GM12878 (cell line): ENCODE results near the gene GPR78. TPM values are rescaled to one million over a fixed set of nuclear protein-coding genes. Genes with fewer than 3 reads are reported as not detected.

Experiments used
- ATAC-seq: fragments of 200-7000 bp; cut with Tn5 transposase; 3 replicates; pipeline ENCODE4 v1.9.1; 2020; ENCODE audit warnings: mild to moderate bottlenecking, moderate library complexity
- BruUV-seq: library from RNA; stranded (reverse); fragments of 400-500 nt; replicated peaks from 2 replicates; lab custom pipeline; 2021; lab: Mats Ljungman, UMichigan
- CTCF ChIA-PET: fragments of 300-600 bp; sonication (Branson Sonifier 250); formaldehyde crosslinking; extraction: SDS; loops from one replicate; lab custom pipeline; 2021; ENCODE audit warnings: inconsistent platforms; lab: Yijun Ruan, JAX
- POLR2A ChIA-PET: fragments of 350-600 bp; formaldehyde crosslinking; extraction: SDS; loops from one replicate; lab custom pipeline; 2021; ENCODE audit warnings: inconsistent platforms; lab: Charles Lee
- RAD21 ChIA-PET: fragments of 300-600 bp; sonication (Branson Sonifier 250); formaldehyde crosslinking; loops from one replicate; lab custom pipeline; 2023; ENCODE audit warnings: antibody characterized with exemption; ENCODE audit not compliant: unreplicated experiment; lab: Charles Lee
- SMC1A ChIA-PET: fragments of 300-600 bp; sonication (Branson Sonifier 250); formaldehyde crosslinking; loops from one replicate; lab custom pipeline; 2023; ENCODE audit not compliant: unreplicated experiment, uncharacterized antibody; lab: Charles Lee
- DNase-seq: peaks from one replicate; pipeline ENCODE4 v3.0.0-alpha.2; 2011; ENCODE audit warnings: low read depth, low spot score
- FAIRE-seq: peaks from 3 replicates; lab custom pipeline; 2011; peaks lifted over from hg19 to GRCh38; lab: Jason Lieb, UNC
- H2AFZ ChIP-seq: 2 replicates; pipeline ENCODE4 v1.6.0; 2011; ENCODE audit warnings: low read depth, low read length, control low read depth; ENCODE audit not compliant: control insufficient read depth
- H3K27ac ChIP-seq: 2 replicates; pipeline ENCODE4 v1.5.1; 2011; ENCODE audit warnings: control low read depth; ENCODE audit not compliant: control insufficient read depth, insufficient read depth
- H3K27me3 ChIP-seq, 2 experiments: replicated peaks in 1 of 2; 2 replicates each; pipeline versions ENCODE4 v1.6.0 to v1.6.1; 2011; ENCODE audit warnings: low read length in 1 of 2; ENCODE audit not compliant: control insufficient read depth in 2 of 2, insufficient read depth in 2 of 2
- H3K36me3 ChIP-seq, 2 experiments: 2 replicates each; pipeline ENCODE4 v1.5.1; 2011; ENCODE audit warnings: low read length in 1 of 2; ENCODE audit not compliant: control insufficient read depth in 2 of 2, insufficient read depth in 2 of 2
- H3K4me1 ChIP-seq: 2 replicates; pipeline ENCODE4 v1.6.1; 2011; ENCODE audit warnings: mild to moderate bottlenecking, low read length, moderate library complexity, mixed read lengths; ENCODE audit not compliant: control insufficient read depth, insufficient read depth
- H3K4me2 ChIP-seq: 2 replicates; pipeline ENCODE4 v1.6.0; 2011; ENCODE audit warnings: control low read depth; ENCODE audit not compliant: control insufficient read depth, insufficient read depth
- H3K4me3 ChIP-seq: fragments of 200-600 bp; sonication (generic); 2 replicates; pipeline ENCODE4 v1.5.1; 2016
- H3K79me2 ChIP-seq: 2 replicates; pipeline ENCODE4 v1.6.0; 2011; ENCODE audit warnings: low read length; ENCODE audit not compliant: control insufficient read depth, insufficient read depth
- H3K9ac ChIP-seq: 2 replicates; pipeline ENCODE4 v1.8.0; 2011; ENCODE audit warnings: low read length, control low read depth, mixed read lengths; ENCODE audit not compliant: control insufficient read depth, insufficient read depth
- H3K9me3 ChIP-seq: replicated peaks from 3 replicates; pipeline ENCODE4 v1.5.1; 2011; ENCODE audit warnings: mild to moderate bottlenecking, low read length; ENCODE audit not compliant: control insufficient read depth, insufficient read depth
- H4K20me1 ChIP-seq: 2 replicates; pipeline ENCODE4 v1.6.0; 2011; ENCODE audit not compliant: control insufficient read depth, insufficient read depth
- EED ChIP-seq: sonication (generic); IDR thresholded peaks from 2 replicates; pipeline ENCODE4 v1.6.1; 2016; ENCODE audit warnings: antibody characterized with exemption, low read depth
- GABPA ChIP-seq: IDR thresholded peaks from 2 replicates; pipeline ENCODE4 v1.6.1; 2014; ENCODE audit warnings: antibody characterized with exemption, low read depth, mild to moderate bottlenecking, inconsistent platforms
- HDGF ChIP-seq: fragments of 450-650 bp; IDR thresholded peaks from 2 replicates; pipeline ENCODE4 v1.6.1; 2016; ENCODE audit warnings: antibody characterized with exemption
- KLF5 ChIP-seq: fragments of 450-650 bp; IDR thresholded peaks from 2 replicates; pipeline ENCODE4 v1.6.1; 2014; ENCODE audit warnings: mild to moderate bottlenecking; ENCODE audit not compliant: partially characterized antibody
- MYC ChIP-seq: IDR thresholded peaks from 2 replicates; pipeline ENCODE4 v1.6.1; 2011; ENCODE audit warnings: mild to moderate bottlenecking, low read length, moderate library complexity, inconsistent platforms; ENCODE audit not compliant: insufficient read depth, insufficient replicate concordance, insufficient read length, severe bottlenecking
- NFXL1 ChIP-seq: fragments of 450-650 bp; IDR thresholded peaks from 2 replicates; pipeline ENCODE4 v1.6.1; 2017; ENCODE audit warnings: antibody characterized with exemption, mild to moderate bottlenecking, borderline replicate concordance
- NRF1 ChIP-seq: conservative IDR thresholded peaks from 2 replicates; pipeline ENCODE4 v1.6.1; 2011; ENCODE audit warnings: mild to moderate bottlenecking, low read depth, low read length, improper control_type of control experiment
- POLR2AphosphoS2 ChIP-seq: IDR thresholded peaks from 2 replicates; pipeline ENCODE4 v1.6.1; 2011; ENCODE audit warnings: low read depth, mild to moderate bottlenecking, low read length, improper control_type of control experiment, moderate library complexity
- SMC3 ChIP-seq: IDR thresholded peaks from 2 replicates; pipeline ENCODE4 v1.6.1; 2011; ENCODE audit warnings: low read length, improper control_type of control experiment, borderline replicate concordance
- SREBF2 ChIP-seq: IDR thresholded peaks from 2 replicates; pipeline ENCODE4 v1.6.1; 2012; ENCODE audit warnings: mild to moderate bottlenecking, low read length
- STAT1 ChIP-seq: fragments of 450-650 bp; conservative IDR thresholded peaks from 2 replicates; pipeline ENCODE4 v1.6.1; 2014; ENCODE audit warnings: antibody characterized with exemption, mild to moderate bottlenecking
- SUZ12 ChIP-seq: fragments of 200-600 bp; sonication (generic); IDR thresholded peaks from one replicate; pipeline ENCODE4 v1.6.1; 2018; ENCODE audit warnings: antibody characterized with exemption, mild to moderate bottlenecking; ENCODE audit not compliant: unreplicated experiment
- ZBED1 ChIP-seq: IDR thresholded peaks from 2 replicates; pipeline ENCODE4 v1.6.1; 2016; ENCODE audit warnings: borderline replicate concordance
- WGBS: methylation state at CpG from one replicate; pipeline ENCODE4 v1.1.6; 2016; ENCODE audit warnings: low lambda C conversion rate; ENCODE audit not compliant: insufficient replicate concordance, insufficient coverage; ENCODE audit errors: missing lambda C conversion rate; 5-methylcytosine and 5-hydroxymethylcytosine counted together
- in situ Hi-C: fragments of 300-500 bp; cut with MboI; formaldehyde crosslinking; loops from 9 replicates; pipeline ENCODE4 v1.14.3; 2018; ENCODE audit warnings: mixed read lengths
- intact Hi-C: fragments of 100-400 bp; cut with micrococcal nuclease; formaldehyde crosslinking; loops from one replicate; pipeline ENCODE4 v1.14.2; 2022; ENCODE audit not compliant: unreplicated experiment
- polyA plus RNA-seq, 11 experiments: library from polyadenylated mRNA; depleted of rRNA in 4 of 11; unstranded in 6 of 11; stranded (reverse) in 5 of 11; fragments of >200 nt; fragmentation: Nextera tagmentation in 4 of 11; fragmentation: Illumina TruSeq in 1 of 11; extraction: Ambion mirVana in 4 of 11; extraction: Trizol in 1 of 11; gene quantifications; 1 replicate in 1 of 11; 2 replicates in 10 of 11; pipeline versions ENCODE4 v1.2.1 to v1.2.3, GENCODE V29; 2011 to 2016; ENCODE audit warnings: inconsistent platforms in 2 of 11, missing spikeins in 2 of 11, low read depth in 1 of 11
- total RNA-seq, 4 experiments: library from RNA; depleted of rRNA in 3 of 4; stranded (reverse); fragments of >200 nt in 3 of 4; fragmentation: Illumina TruSeq in 1 of 4; extraction: Trizol in 1 of 4; gene quantifications; 2 replicates each; pipeline versions ENCODE4 v1.2.1 to v1.2.3, GENCODE V29; 2013 to 2021

GPR78 gene
- total and polyA plus RNA-seq, 10 of the 15 experiments (the other 5 are each of a cell fraction or from before 2014, with no cell fraction given): 0.03 TPM; not detected in 9

DNA sequence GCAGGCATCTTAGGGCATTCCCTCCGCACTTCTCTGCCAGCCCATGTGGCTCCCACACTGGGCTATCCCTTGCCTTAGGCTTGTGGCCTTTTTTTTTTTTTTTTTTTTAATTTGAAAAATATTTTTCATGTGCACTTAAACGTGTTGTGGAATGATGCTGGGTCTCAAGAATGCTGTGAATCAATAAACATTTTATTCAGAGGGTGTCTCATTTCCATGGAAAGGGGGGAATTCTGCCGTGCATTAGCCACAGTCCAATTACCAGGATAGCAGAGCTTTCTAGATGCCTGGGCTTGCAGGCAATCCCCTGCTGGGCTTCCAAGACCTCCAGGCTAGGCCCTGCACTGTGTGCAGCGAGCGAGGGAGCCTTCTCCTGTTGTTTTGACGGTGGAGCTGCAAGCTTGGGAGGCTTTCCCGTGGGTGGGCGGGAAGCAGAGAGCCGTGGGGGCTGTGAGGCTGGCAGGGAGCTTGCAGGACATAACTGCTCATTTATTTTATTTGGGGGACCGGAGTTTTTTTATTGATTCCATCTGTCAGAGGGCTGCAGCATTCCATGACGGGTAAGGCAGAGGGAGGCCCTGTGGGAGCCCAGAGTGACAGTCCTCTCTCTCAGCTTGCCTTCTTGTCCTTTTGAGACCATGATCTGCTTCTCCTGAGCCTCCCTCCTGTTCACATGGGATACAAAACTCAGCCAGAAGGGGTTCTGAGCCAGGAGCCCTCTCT, 9.8 kb downstream of the GPR78 start:
- no peaks in the 10 kb centered on the region for H3K4me1 ChIP-seq
- no peak overlapping the region for H3K9ac ChIP-seq
- H3K4me3 ChIP-seq: no peak overlapping the region
- no TSS peak for BruUV-seq
- ChIA-PET SMC1A (no interaction called here), POLR2A (no interaction called here), CTCF (no interaction called here), RAD21 (interaction anchor here (1.2 kb wide), 1 partner anchor 122 kb away, joined by 3 read pairs; no protein-coding TSS in a partner anchor)
- DNase-seq (no peak), ATAC-seq (no peak), FAIRE-seq (no peak)
- H3K9me3 ChIP-seq: no peaks in the 10 kb centered on the region
- no peak overlapping the region for H2AFZ ChIP-seq
- no peaks in the 10 kb centered on the region for H3K79me2 ChIP-seq
- WGBS: 7% methylated on average over 11 of the region's 11 CpGs
- H4K20me1 ChIP-seq: no peaks in the 10 kb centered on the region
- H3K27me3 ChIP-seq: peaks cover 2 to 9% of the 10 kb centered on the region in 2 experiments; a peak in 3 of 4 replicates
- in situ Hi-C loops: loop anchor here (10.0 kb wide), 1 partner anchor 325 kb away; the partner anchor contains the start of gene HTRA3
- H3K4me2 ChIP-seq: no peak overlapping the region
- intact Hi-C loops: loop anchor here (10.0 kb wide), 1 partner anchor 345 kb away; no protein-coding TSS in a partner anchor
- no peak for TF ChIP-seq STAT1
- TF ChIP-seq MYC: no peak
- no peak for TF ChIP-seq NFXL1
- TF ChIP-seq EED: no peak
- TF ChIP-seq SMC3: no peak
- no peak for TF ChIP-seq GABPA
- TF ChIP-seq SUZ12: no peak
- TF ChIP-seq ZBED1: no peak
- no peak for TF ChIP-seq POLR2AphosphoS2
- TF ChIP-seq KLF5: no peak
- TF ChIP-seq HDGF: no peak
- TF ChIP-seq SREBF2: no peak
- no peak for TF ChIP-seq NRF1
- no peaks in the 10 kb centered on the region for H3K36me3 ChIP-seq
- H3K27ac ChIP-seq: no peak overlapping the region
